GM19467 (cell line): ENCODE data around the gene COQ10A.
A peak's percentile ranks its signal among the peaks of the same experiment; 100 is the strongest.
"Not testable (repeated sequence)": the region's sequence is repeated elsewhere in the genome, so short reads cannot be mapped to it uniquely, and the experiment has no call there.

Experiments
- ATAC-seq: cut with Tn5 transposase; IDR thresholded peaks from one replicate; pipeline ENCODE4 v1.9.1; 2021; ENCODE audit warnings: mild to moderate bottlenecking, moderate library complexity; ENCODE audit not compliant: unreplicated experiment

COQ10A gene

GRCh38 chr12:56272468-56272867 is 5.7 kb downstream of the COQ10A start:
- ATAC-seq, result not testable (repeated sequence)

- ATAC-seq, result no peak
Measured at GRCh38 chr12:56274299-56274698, 7.6 kb downstream of the COQ10A start.

- ATAC-seq, result no peak
Measured at GRCh38 chr12:56278905-56279304, 12.2 kb downstream of the COQ10A start.

GRCh38 chr12:56280849-56281248 is 14.1 kb downstream of the COQ10A start:
- ATAC-seq, result no peak

GRCh38 chr12:56282030-56282429 is 15.3 kb downstream of the COQ10A start:
- ATAC-seq, result no peak

GRCh38 chr12:56282579-56282978 is 15.8 kb downstream of the COQ10A start:
- ATAC-seq, result no peak

- ATAC-seq, result not testable (repeated sequence)
Measured at GRCh38 chr12:56284263-56284662, 17.5 kb downstream of the COQ10A start.

GRCh38 chr12:56286044-56286830 is 19.5 kb downstream of the COQ10A start:
- no peak for ATAC-seq

GRCh38 chr12:56288705-56289387 is 22.1 kb downstream of the COQ10A start:
- no peak for ATAC-seq

GRCh38 chr12:56293795-56294194 is 27.1 kb downstream of the COQ10A start:
- ATAC-seq, result no peak

- ATAC-seq, result no peak
Measured at GRCh38 chr12:56296295-56296694, 29.6 kb downstream of the COQ10A start.

- ATAC-seq, result no peak
Measured at GRCh38 chr12:56297400-56297799, 30.7 kb downstream of the COQ10A start.

- ATAC-seq, result no peak
Measured at GRCh38 chr12:56298828-56299227, 32.1 kb downstream of the COQ10A start.

- no peak for ATAC-seq
Measured at GRCh38 chr12:56299308-56299852, 32.6 kb downstream of the COQ10A start.

GRCh38 chr12:56299853-56300643 is 33.3 kb downstream of the COQ10A start, which contains the start of gene CS:
CS (minus strand) TSS chr12:56300330; CDS start chr12:56300201, 129 bp downstream.
- peak; percentile 94 for ATAC-seq

- ATAC-seq, result no peak
Measured at GRCh38 chr12:56300644-56301464, 34.1 kb downstream of the COQ10A start.

- ATAC-seq, result no peak
Measured at GRCh38 chr12:56304276-56304675, 37.5 kb downstream of the COQ10A start.

GRCh38 chr12:56304872-56305590 is 38.3 kb downstream of the COQ10A start:
- no peak for ATAC-seq

GRCh38 chr12:56307221-56307965 is 40.7 kb downstream of the COQ10A start:
- no peak for ATAC-seq
